Activated CD8-positive, alpha-beta T cell treated with anti-CD3 and anti-CD28 coated beads for 36 hours (primary cell): Measurements from ENCODE around the gene AFM. TPM values are rescaled to one million over a fixed set of nuclear protein-coding genes. Genes with fewer than 3 reads are reported as not detected.

Experiments
- ATAC-seq: fragments of 200-7000 bp; cut with Tn5 transposase; one replicate; pipeline ENCODE4 v1.10.0; 2021; ENCODE audit warnings: mild to moderate bottlenecking, moderate library complexity
- CTCF ChIA-PET: fragments of 350-600 bp; sonication (Branson Sonifier 250); formaldehyde crosslinking; loops from one replicate; lab custom pipeline; 2021; ENCODE audit warnings: antibody characterized with exemption; lab: Charles Lee
- POLR2A ChIA-PET: fragments of 350-600 bp; sonication (Branson Sonifier 250); formaldehyde crosslinking; loops from one replicate; lab custom pipeline; 2021; ENCODE audit warnings: antibody characterized with exemption; lab: Charles Lee
- DNase-seq: peaks from one replicate; pipeline ENCODE4 v3.0.0-alpha.2; 2020
- H3K27ac Mint-ChIP-seq: one replicate; pipeline ENCODE4 v1.8.0; 2021; ENCODE audit warnings: mild to moderate bottlenecking, mixed read lengths
- H3K27me3 Mint-ChIP-seq: one replicate; pipeline ENCODE4 v1.8.0; 2021; ENCODE audit warnings: mixed read lengths
- H3K36me3 Mint-ChIP-seq: one replicate; pipeline ENCODE4 v1.8.0; 2021; ENCODE audit warnings: low read depth, mixed read lengths
- H3K4me1 Mint-ChIP-seq: one replicate; pipeline ENCODE4 v1.8.0; 2021; ENCODE audit warnings: low read depth, mixed read lengths
- H3K4me3 Mint-ChIP-seq: one replicate; pipeline ENCODE4 v1.8.0; 2021; ENCODE audit warnings: mild to moderate bottlenecking, moderate library complexity, mixed read lengths
- H3K9me3 Mint-ChIP-seq: one replicate; pipeline ENCODE4 v1.8.0; 2021; ENCODE audit warnings: mixed read lengths
- CTCF ChIP-seq: fragments of 200-600 bp; IDR thresholded peaks from one replicate; pipeline ENCODE4 v1.8.0; 2022; ENCODE audit warnings: antibody characterized with exemption, mild to moderate bottlenecking
- intact Hi-C: fragments of 100-400 bp; cut with micrococcal nuclease; formaldehyde crosslinking; loops from one replicate; pipeline ENCODE4 v1.10.0; 2022
- total RNA-seq, 2 experiments: library from RNA; stranded (reverse); gene quantifications; one replicate each; pipeline ENCODE4 v1.2.3, GENCODE V29; 2021

The AFM gene
- total RNA-seq, 2 experiments from 2014 or later, result not detected

GRCh38 chr4:73527196-73527595 lies 45.7 kb downstream of the AFM start:
- Mint-ChIP-seq H3K27ac (no peak overlapping the region), H3K9me3 (no peaks in the 10 kb centered on the region), H3K36me3 (no peaks in the 10 kb centered on the region), H3K27me3 (no peaks in the 10 kb centered on the region), H3K4me3 (no peak overlapping the region), H3K4me1 (no peaks in the 10 kb centered on the region)
- ChIA-PET POLR2A (no interaction called here), CTCF (no interaction called here)
- intact Hi-C loops, result no loop called here
- ATAC-seq (no peak), DNase-seq (no peak)
- TF ChIP-seq CTCF, result no peak

DNA sequence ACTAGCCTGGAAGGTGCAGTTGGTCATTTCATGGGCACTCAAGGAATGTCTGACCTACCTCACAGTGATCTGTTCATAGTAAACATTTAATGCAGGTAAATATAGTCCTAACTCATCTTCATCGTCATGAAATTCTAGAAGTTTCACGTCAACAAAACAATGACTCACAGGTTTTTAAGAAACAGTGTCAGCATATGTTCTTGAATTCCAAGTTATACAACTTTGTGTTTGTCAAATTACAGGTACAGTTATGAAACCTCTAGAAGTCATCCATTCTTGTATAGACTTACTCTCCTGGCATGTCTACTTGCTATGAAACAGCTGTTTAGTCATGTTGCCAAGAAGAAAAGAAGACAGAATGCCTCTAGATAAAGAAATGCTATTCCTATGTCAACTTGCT lies 46.6 kb downstream of the AFM start:
- ATAC-seq, result no peak
- H3K4me1 Mint-ChIP-seq, result no peaks in the 10 kb centered on the region
- POLR2A ChIA-PET, result no interaction called here
- H3K36me3 Mint-ChIP-seq, result no peaks in the 10 kb centered on the region
- H3K27ac Mint-ChIP-seq, result no peak overlapping the region
- TF ChIP-seq CTCF, result no peak
- intact Hi-C loops, result no loop called here
- no peaks in the 10 kb centered on the region for H3K27me3 Mint-ChIP-seq
- H3K9me3 Mint-ChIP-seq, result no peaks in the 10 kb centered on the region
- CTCF ChIA-PET, result no interaction called here
- H3K4me3 Mint-ChIP-seq, result no peak overlapping the region
- no peak for DNase-seq

- ATAC-seq (no peak), DNase-seq (no peak)
- Mint-ChIP-seq H3K27me3 (peaks cover 1% of the 10 kb centered on the region), H3K4me3 (no peak overlapping the region), H3K4me1 (no peaks in the 10 kb centered on the region), H3K36me3 (no peaks in the 10 kb centered on the region), H3K9me3 (no peaks in the 10 kb centered on the region), H3K27ac (no peak overlapping the region)
- CTCF ChIA-PET, result no interaction called here
- TF ChIP-seq CTCF, result no peak
- intact Hi-C loops, result no loop called here
- POLR2A ChIA-PET, result no interaction called here
Observed at GRCh38 chr4:73533515-73534422, 52.2 kb downstream of the AFM start.

GRCh38 chr4:73538162-73538561 lies 56.6 kb downstream of the AFM start:
- no peaks in the 10 kb centered on the region for H3K36me3 Mint-ChIP-seq
- no peaks in the 10 kb centered on the region for H3K4me1 Mint-ChIP-seq
- TF ChIP-seq CTCF, result no peak
- no peak overlapping the region for H3K4me3 Mint-ChIP-seq
- no peak for ATAC-seq
- intact Hi-C loops, result no loop called here
- CTCF ChIA-PET, result interaction anchor here (1.5 kb wide), 1 partner anchor 35 kb away, joined by 5 read pairs; no protein-coding TSS in a partner anchor
- no peak overlapping the region for H3K27ac Mint-ChIP-seq
- POLR2A ChIA-PET, result no interaction called here
- DNase-seq, result no peak
- peaks cover 1% of the 10 kb centered on the region for H3K27me3 Mint-ChIP-seq
- no peaks in the 10 kb centered on the region for H3K9me3 Mint-ChIP-seq

GRCh38 chr4:73539386-73539785 lies 57.8 kb downstream of the AFM start:
- H3K4me1 Mint-ChIP-seq, result no peaks in the 10 kb centered on the region
- no peak overlapping the region for H3K4me3 Mint-ChIP-seq
- no peak for TF ChIP-seq CTCF
- no peak for ATAC-seq
- ChIA-PET CTCF (interaction anchor here (2.2 kb wide), 1 partner anchor 35 kb away, joined by 5 read pairs; no protein-coding TSS in a partner anchor), POLR2A (no interaction called here)
- no peak for DNase-seq
- intact Hi-C loops, result no loop called here
- no peak overlapping the region for H3K27ac Mint-ChIP-seq
- peaks cover 1% of the 10 kb centered on the region for H3K27me3 Mint-ChIP-seq
- H3K36me3 Mint-ChIP-seq, result no peaks in the 10 kb centered on the region
- no peaks in the 10 kb centered on the region for H3K9me3 Mint-ChIP-seq
